RWPE2 (cell line): Measurements from ENCODE around the gene PMPCA.

ENCODE experiments used
- ATAC-seq: fragments of 200-7000 bp; cut with Tn5 transposase; 3 replicates; pipeline ENCODE4 v1.9.1; 2021; ENCODE audit warnings: low read depth
- DNase-seq: peaks from one replicate; pipeline ENCODE4 v3.0.0-alpha.2; 2020; ENCODE audit warnings: low spot score
- H3K27ac ChIP-seq: fragments of 450-650 bp; 2 replicates; pipeline ENCODE4 v1.5.1; 2017; ENCODE audit warnings: mild to moderate bottlenecking; ENCODE audit not compliant: poor library complexity, severe bottlenecking
- H3K27me3 ChIP-seq: fragments of 250-450 bp; sonication (Bioruptor Pico); 2 replicates; pipeline ENCODE4 v1.5.1; 2021; ENCODE audit warnings: mild to moderate bottlenecking, moderate library complexity; ENCODE audit not compliant: insufficient read depth, poor library complexity, severe bottlenecking
- H3K36me3 ChIP-seq: fragments of 250-450 bp; sonication (Bioruptor Pico); 2 replicates; pipeline ENCODE4 v1.5.1; 2020; ENCODE audit warnings: low read depth, mild to moderate bottlenecking, moderate library complexity
- H3K4me1 ChIP-seq: fragments of 250-450 bp; sonication (Bioruptor Pico); 2 replicates; pipeline ENCODE4 v1.5.1; 2021; ENCODE audit warnings: mild to moderate bottlenecking, moderate library complexity; ENCODE audit not compliant: insufficient read depth, poor library complexity, severe bottlenecking
- H3K4me3 ChIP-seq: fragments of 250-450 bp; sonication (Bioruptor Pico); 2 replicates; pipeline ENCODE4 v1.5.1; 2021; ENCODE audit warnings: mild to moderate bottlenecking, moderate library complexity; ENCODE audit not compliant: severe bottlenecking
- H3K9me3 ChIP-seq: fragments of 250-450 bp; sonication (Bioruptor Pico); 2 replicates; pipeline ENCODE4 v1.5.1; 2021; ENCODE audit warnings: mild to moderate bottlenecking, moderate library complexity; ENCODE audit not compliant: severe bottlenecking
- CTCF ChIP-seq: fragments of 450-650 bp; IDR thresholded peaks from one replicate; pipeline ENCODE4 v1.5.1; 2017; ENCODE audit warnings: mild to moderate bottlenecking, moderate library complexity; ENCODE audit not compliant: poor library complexity, severe bottlenecking

PMPCA gene

GRCh38 chr9:136379891-136380290, 30.6 kb upstream of the PMPCA start:
- no peak overlapping the region for H3K4me3 ChIP-seq
- H3K4me1 ChIP-seq: no peaks in the 10 kb centered on the region
- peaks cover 18% of the 10 kb centered on the region; the same call in 1 of the 2 replicates for H3K36me3 ChIP-seq
- no peak for ATAC-seq
- H3K27ac ChIP-seq: no peak overlapping the region
- DNase-seq: no peak
- TF ChIP-seq CTCF: no peak
- no peaks in the 10 kb centered on the region for H3K9me3 ChIP-seq
- H3K27me3 ChIP-seq: no peaks in the 10 kb centered on the region

- no peak overlapping the region for H3K4me3 ChIP-seq
- ATAC-seq: no peak
- H3K27ac ChIP-seq: no peak overlapping the region
- peaks cover 20% of the 10 kb centered on the region; the same call in 1 of the 2 replicates for H3K36me3 ChIP-seq
- H3K9me3 ChIP-seq: no peaks in the 10 kb centered on the region
- DNase-seq: no peak
- H3K4me1 ChIP-seq: no peaks in the 10 kb centered on the region
- TF ChIP-seq CTCF: no peak
- no peaks in the 10 kb centered on the region for H3K27me3 ChIP-seq
Measured at GRCh38 chr9:136380381-136380780, 30.1 kb upstream of the PMPCA start.

GRCh38 chr9:136381311-136381710, 29.1 kb upstream of the PMPCA start:
- peaks cover 27% of the 10 kb centered on the region; the same call in 1 of the 2 replicates for H3K36me3 ChIP-seq

GRCh38 chr9:136381966-136382513, 28.4 kb upstream of the PMPCA start:
- ATAC-seq (no peak), DNase-seq (no peak)
- TF ChIP-seq CTCF: no peak
- no peaks in the 10 kb centered on the region for H3K9me3 ChIP-seq
- no peak overlapping the region for H3K27ac ChIP-seq
- peaks cover 34% of the 10 kb centered on the region for H3K36me3 ChIP-seq
- H3K4me3 ChIP-seq: no peak overlapping the region
- H3K27me3 ChIP-seq: no peaks in the 10 kb centered on the region
- H3K4me1 ChIP-seq: no peaks in the 10 kb centered on the region

More at GRCh38 chr9:136381311-136381710, 29.1 kb upstream of the PMPCA start:
- no peak overlapping the region for H3K4me3 ChIP-seq
- ATAC-seq (no peak), DNase-seq (no peak)
- H3K9me3 ChIP-seq: no peaks in the 10 kb centered on the region
- no peak for TF ChIP-seq CTCF
- no peaks in the 10 kb centered on the region for H3K27me3 ChIP-seq
- H3K4me1 ChIP-seq: no peaks in the 10 kb centered on the region
- H3K27ac ChIP-seq: no peak overlapping the region

- H3K4me3 ChIP-seq: no peak overlapping the region
- H3K27me3 ChIP-seq: no peaks in the 10 kb centered on the region
- DNase-seq: no peak
- H3K36me3 ChIP-seq: peaks cover 48% of the 10 kb centered on the region
- no peaks in the 10 kb centered on the region for H3K9me3 ChIP-seq
- no peak for ATAC-seq
- no peaks in the 10 kb centered on the region for H3K4me1 ChIP-seq
- no peak for TF ChIP-seq CTCF
- no peak overlapping the region for H3K27ac ChIP-seq
Measured at GRCh38 chr9:136383436-136383835, 27.0 kb upstream of the PMPCA start.
